Mesodermal cell (in vitro differentiated cells): Measurements from ENCODE around the gene ESYT2.
A peak's percentile ranks its signal among the peaks of the same experiment; 100 is the strongest.

Experiments used
- H3K27ac ChIP-seq: 2 replicates; pipeline ENCODE4 v1.7.0; 2013; ENCODE audit warnings: mild to moderate bottlenecking, low read depth, low read length, moderate library complexity; ENCODE audit not compliant: severe bottlenecking
- H3K36me3 ChIP-seq: 2 replicates; pipeline ENCODE4 v1.7.1; 2013; ENCODE audit warnings: mild to moderate bottlenecking, low read length, moderate library complexity; ENCODE audit not compliant: control insufficient read depth, insufficient read depth
- H3K4me1 ChIP-seq: one replicate; pipeline ENCODE4 v1.7.1; 2013; ENCODE audit warnings: mild to moderate bottlenecking, low read length; ENCODE audit not compliant: insufficient read depth, control insufficient read depth, poor library complexity, severe bottlenecking
- H3K4me3 ChIP-seq: 2 replicates; pipeline ENCODE4 v1.7.0; 2013; ENCODE audit warnings: low read length, control low read depth, mild to moderate bottlenecking; ENCODE audit not compliant: insufficient read depth, poor library complexity, severe bottlenecking; ENCODE audit errors: extremely low read depth
- H3K9me3 ChIP-seq: 2 replicates; pipeline ENCODE4 v1.7.1; 2013; ENCODE audit warnings: mild to moderate bottlenecking, low read length, moderate library complexity; ENCODE audit not compliant: control insufficient read depth
- WGBS, 2 experiments: methylation state at CpG; one replicate each; pipeline ENCODE4 v1.1.5; 2013; ENCODE audit warnings: missing lambda C conversion rate in 2 of 2; ENCODE audit not compliant: insufficient coverage in 2 of 2; 5-methylcytosine and 5-hydroxymethylcytosine counted together

The ESYT2 gene

GRCh38 chr7:158811894-158812293 is 17.4 kb downstream of the ESYT2 start:
- no peak overlapping the region for H3K4me3 ChIP-seq
- WGBS, 2 experiments = 96 to 100% methylated on average over 2 of the region's 5 CpGs
- peak overlapping the region; percentile 47 for H3K27ac ChIP-seq
- H3K4me1 ChIP-seq = peaks cover 41% of the 10 kb centered on the region
- no peaks in the 10 kb centered on the region for H3K9me3 ChIP-seq
- H3K36me3 ChIP-seq = peaks cover 29% of the 10 kb centered on the region

GRCh38 chr7:158811461-158811860 is 17.8 kb downstream of the ESYT2 start:
- 90 to 94% methylated on average over 8 of the region's 8 CpGs for WGBS, 2 experiments
- Histone ChIP-seq H3K4me1 (peaks cover 37% of the 10 kb centered on the region), H3K9me3 (no peaks in the 10 kb centered on the region), H3K27ac (peak overlapping the region; percentile 47), H3K4me3 (no peak overlapping the region), H3K36me3 (peaks cover 29% of the 10 kb centered on the region)

GRCh38 chr7:158810846-158811245 is 18.5 kb downstream of the ESYT2 start:
- Histone ChIP-seq H3K4me3 (no peak overlapping the region), H3K27ac (no peak overlapping the region), H3K4me1 (peaks cover 31% of the 10 kb centered on the region), H3K9me3 (no peaks in the 10 kb centered on the region), H3K36me3 (peaks cover 35% of the 10 kb centered on the region)
- 86 to 93% methylated on average over 4 of the region's 5 CpGs for WGBS, 2 experiments

- WGBS, 2 experiments = 89 to 100% methylated on average over 1 of the region's 1 CpG
- Histone ChIP-seq H3K4me1 (peaks cover 18% of the 10 kb centered on the region), H3K36me3 (peaks cover 47% of the 10 kb centered on the region), H3K4me3 (no peak overlapping the region), H3K9me3 (peaks cover 5% of the 10 kb centered on the region), H3K27ac (no peak overlapping the region)
These were observed 19.7 kb downstream of the ESYT2 start for GRCh38 chr7:158809596-158809995.

- Histone ChIP-seq H3K9me3 (peaks cover 5% of the 10 kb centered on the region), H3K4me3 (no peak overlapping the region), H3K4me1 (peaks cover 11% of the 10 kb centered on the region), H3K27ac (no peak overlapping the region), H3K36me3 (peaks cover 49% of the 10 kb centered on the region)
- WGBS, 2 experiments = 97 to 99% methylated on average over 9 to 16 of the region's 18 CpGs
These were observed 21.2 kb downstream of the ESYT2 start for GRCh38 chr7:158808126-158808525.

GRCh38 chr7:158805937-158806336 is 23.4 kb downstream of the ESYT2 start:
- no peak overlapping the region for H3K27ac ChIP-seq
- WGBS, 2 experiments = 79 to 80% methylated on average over 19 to 21 of the region's 21 CpGs
- peaks cover 49% of the 10 kb centered on the region for H3K36me3 ChIP-seq
- peaks cover 5% of the 10 kb centered on the region for H3K9me3 ChIP-seq
- no peak overlapping the region for H3K4me3 ChIP-seq
- peaks cover 5% of the 10 kb centered on the region for H3K4me1 ChIP-seq

GRCh38 chr7:158805414-158805813 is 23.9 kb downstream of the ESYT2 start:
- Histone ChIP-seq H3K36me3 (peaks cover 44% of the 10 kb centered on the region), H3K27ac (no peak overlapping the region), H3K4me3 (no peak overlapping the region), H3K4me1 (peaks cover 5% of the 10 kb centered on the region), H3K9me3 (peaks cover 5% of the 10 kb centered on the region)
- WGBS, 2 experiments = 94 to 100% methylated on average over 1 to 2 of the region's 2 CpGs

- Histone ChIP-seq H3K4me3 (no peak overlapping the region), H3K36me3 (peaks cover 39% of the 10 kb centered on the region), H3K9me3 (peaks cover 5% of the 10 kb centered on the region), H3K27ac (no peak overlapping the region), H3K4me1 (peaks cover 5% of the 10 kb centered on the region)
- WGBS, 2 experiments = 96 to 97% methylated on average over 15 to 19 of the region's 22 CpGs
These were observed 25.0 kb downstream of the ESYT2 start for GRCh38 chr7:158804335-158804734.

- H3K4me3 ChIP-seq = no peak overlapping the region
- WGBS, 2 experiments = 91 to 100% methylated on average over 2 to 13 of the region's 35 CpGs
- peaks cover 40% of the 10 kb centered on the region for H3K36me3 ChIP-seq
- peaks cover 5% of the 10 kb centered on the region for H3K9me3 ChIP-seq
- peaks cover 5% of the 10 kb centered on the region for H3K4me1 ChIP-seq
- H3K27ac ChIP-seq = peak overlapping the region; percentile 54
These were observed 25.8 kb downstream of the ESYT2 start for GRCh38 chr7:158803367-158803969.

- Histone ChIP-seq H3K4me3 (no peak overlapping the region), H3K36me3 (peaks cover 40% of the 10 kb centered on the region), H3K4me1 (peaks cover 5% of the 10 kb centered on the region), H3K27ac (peak overlapping the region; percentile 54), H3K9me3 (peaks cover 5% of the 10 kb centered on the region)
- 89 to 92% methylated on average over 8 to 9 of the region's 9 CpGs for WGBS, 2 experiments
These were observed 26.6 kb downstream of the ESYT2 start for GRCh38 chr7:158802535-158803366.

GRCh38 chr7:158798741-158799140 is 30.6 kb downstream of the ESYT2 start:
- no CpG with 5 or more reads among the region's 1 CpG for WGBS, 2 experiments
- Histone ChIP-seq H3K4me3 (no peak overlapping the region), H3K9me3 (no peaks in the 10 kb centered on the region), H3K4me1 (peaks cover 5% of the 10 kb centered on the region), H3K27ac (no peak overlapping the region), H3K36me3 (peaks cover 52% of the 10 kb centered on the region)
